A549 (cell line): ENCODE data around the gene PDPN. TPM values are rescaled to one million over a fixed set of nuclear protein-coding genes. Genes with fewer than 3 reads are reported as not detected.

Experiments used
- ATAC-seq, 2 experiments: fragments of 200-7000 bp in 1 of 2; fragments of >200 bp in 1 of 2; cut with Nextera tagmentation in 1 of 2; cut with Tn5 transposase in 1 of 2; 3 replicates each; pipeline versions ENCODE4 v1.8.0 to v1.9.1; 2018 to 2020; ENCODE audit warnings: mild to moderate bottlenecking in 1 of 2, moderate library complexity in 1 of 2
- CTCF ChIA-PET: fragments of 300-600 bp; sonication (Branson Sonifier 250); formaldehyde crosslinking; extraction: SDS; loops from one replicate; lab custom pipeline; 2021; ENCODE audit warnings: antibody characterized with exemption, inconsistent platforms; lab: Yijun Ruan, JAX
- POLR2A ChIA-PET: fragments of 350-600 bp; formaldehyde crosslinking; extraction: SDS; loops from one replicate; lab custom pipeline; 2021; ENCODE audit warnings: antibody characterized with exemption, inconsistent platforms; lab: Yijun Ruan, JAX
- DNase-seq, 2 experiments: peaks; one replicate each; pipeline versions ENCODE4 v3.0.0 to v3.0.0-alpha.2; 2011 to 2016; ENCODE audit warnings: low read depth in 1 of 2, low spot score in 1 of 2
- FAIRE-seq: peaks from 2 replicates; lab custom pipeline; 2011; peaks lifted over from hg19 to GRCh38; lab: Jason Lieb, UNC
- H3K27ac ChIP-seq, 2 experiments: fragments of >200 bp; sonication (Bioruptor Twin); formaldehyde crosslinking; 3 replicates each; pipeline ENCODE4 v1.5.1; 2016 to 2017
- H3K4me1 ChIP-seq: fragments of >200 bp; sonication (Bioruptor Twin); formaldehyde crosslinking; 3 replicates; pipeline ENCODE4 v1.6.1; 2016
- H3K4me2 ChIP-seq: fragments of >200 bp; sonication (Bioruptor Twin); formaldehyde crosslinking; 3 replicates; pipeline ENCODE4 v1.6.1; 2016
- H3K4me3 ChIP-seq: fragments of >200 bp; sonication (Bioruptor Twin); formaldehyde crosslinking; 3 replicates; pipeline ENCODE4 v1.5.1; 2016
- H3K9me3 ChIP-seq: fragments of >200 bp; sonication (Bioruptor Twin); formaldehyde crosslinking; 3 replicates; pipeline ENCODE4 v1.6.1; 2016
- CBX8 ChIP-seq: fragments of 200-600 bp; sonication (generic); IDR thresholded peaks from 2 replicates; pipeline ENCODE4 v1.6.1; 2016
- CHD2 ChIP-seq: fragments of 150-350 bp; IDR thresholded peaks from 2 replicates; pipeline ENCODE4 v1.6.1; 2014; ENCODE audit warnings: low read length; ENCODE audit not compliant: partially characterized antibody
- CHD4 ChIP-seq: fragments of 200-600 bp; sonication (generic); IDR thresholded peaks from 2 replicates; pipeline ENCODE4 v1.6.1; 2016; ENCODE audit warnings: antibody characterized with exemption, mild to moderate bottlenecking, borderline replicate concordance
- FOSB ChIP-seq: fragments of 250-450 bp; sonication (Bioruptor Pico); IDR thresholded peaks from 2 replicates; pipeline ENCODE4 v1.5.0; 2020; ENCODE audit warnings: mild to moderate bottlenecking, moderate library complexity
- GATA3 ChIP-seq: IDR thresholded peaks from 2 replicates; pipeline ENCODE4 v1.6.1; 2012; ENCODE audit warnings: borderline replicate concordance
- HDAC2 ChIP-seq: fragments of 200-600 bp; sonication (generic); IDR thresholded peaks from 2 replicates; pipeline ENCODE4 v1.6.1; 2016
- HOXA7 ChIP-seq: fragments of 250-450 bp; sonication (Bioruptor Pico); IDR thresholded peaks from 2 replicates; pipeline ENCODE4 v1.5.0; 2020; ENCODE audit warnings: mild to moderate bottlenecking, moderate library complexity
- HOXB13 ChIP-seq: fragments of 250-450 bp; sonication (Bioruptor Pico); IDR thresholded peaks from 2 replicates; pipeline ENCODE4 v1.5.0; 2020; ENCODE audit warnings: low read depth, mild to moderate bottlenecking, moderate library complexity
- JUN ChIP-seq, 2 experiments: fragments of >200 bp; sonication (Bioruptor Twin); formaldehyde crosslinking; IDR thresholded peaks; 2 replicates in 1 of 2; 3 replicates in 1 of 2; pipeline ENCODE4 v1.6.1; 2016 to 2017
- JUNB ChIP-seq: fragments of >200 bp; sonication (Bioruptor Twin); formaldehyde crosslinking; IDR thresholded peaks from 2 replicates; pipeline ENCODE4 v1.6.1; 2016
- KDM5A ChIP-seq: fragments of 200-600 bp; sonication (generic); IDR thresholded peaks from 2 replicates; pipeline ENCODE4 v1.6.1; 2016; ENCODE audit warnings: antibody characterized with exemption, mild to moderate bottlenecking
- NPAS2 ChIP-seq: fragments of 250-450 bp; sonication (Bioruptor Pico); IDR thresholded peaks from 2 replicates; pipeline ENCODE4 v1.8.0; 2022; ENCODE audit warnings: mild to moderate bottlenecking, moderate library complexity, borderline replicate concordance
- NR3C1 ChIP-seq: fragments of >200 bp; sonication (Bioruptor Twin); formaldehyde crosslinking; IDR thresholded peaks from 3 replicates; pipeline ENCODE4 v1.6.1; 2017
- PHF8 ChIP-seq: fragments of 200-600 bp; sonication (generic); IDR thresholded peaks from 2 replicates; pipeline ENCODE4 v1.6.1; 2016; ENCODE audit warnings: low read depth, mild to moderate bottlenecking, antibody characterized with exemption, moderate library complexity, borderline replicate concordance
- POLR2A ChIP-seq: IDR thresholded peaks from 2 replicates; pipeline ENCODE4 v1.6.1; 2012; ENCODE audit warnings: mild to moderate bottlenecking, low read length
- POLR2AphosphoS2 ChIP-seq: conservative IDR thresholded peaks from 2 replicates; pipeline ENCODE4 v1.6.1; 2012; ENCODE audit warnings: low read length, improper control_type of control experiment, inconsistent platforms
- RAD21 ChIP-seq, 2 experiments: fragments of >200 bp in 1 of 2; sonication (Bioruptor Twin) in 1 of 2; formaldehyde crosslinking in 1 of 2; IDR thresholded peaks in 1 of 2; conservative IDR thresholded peaks in 1 of 2; 2 replicates in 1 of 2; 3 replicates in 1 of 2; pipeline ENCODE4 v1.6.1; 2012 to 2018; ENCODE audit warnings: inconsistent platforms in 1 of 2
- RARB ChIP-seq: fragments of 250-450 bp; sonication (Bioruptor Pico); IDR thresholded peaks from 2 replicates; pipeline ENCODE4 v1.8.0; 2021; ENCODE audit warnings: mild to moderate bottlenecking, moderate library complexity
- RCOR1 ChIP-seq: fragments of 150-350 bp; IDR thresholded peaks from 2 replicates; pipeline ENCODE4 v1.6.1; 2014; ENCODE audit warnings: antibody characterized with exemption, low read length, low read depth
- RNF2 ChIP-seq: fragments of 200-600 bp; sonication (generic); IDR thresholded peaks from 2 replicates; pipeline ENCODE4 v1.6.1; 2016; ENCODE audit warnings: low read depth, mild to moderate bottlenecking, antibody characterized with exemption, moderate library complexity, borderline replicate concordance
- SREBF2 ChIP-seq: fragments of 450-650 bp; IDR thresholded peaks from 2 replicates; pipeline ENCODE4 v1.6.1; 2014; ENCODE audit warnings: mild to moderate bottlenecking, moderate library complexity
- TP53 ChIP-seq: fragments of 250-450 bp; sonication (Bioruptor Pico); IDR thresholded peaks from 2 replicates; pipeline ENCODE4 v1.5.0; 2021; ENCODE audit warnings: mild to moderate bottlenecking, moderate library complexity
- ZSCAN20 ChIP-seq: fragments of 250-450 bp; sonication (Bioruptor Pico); IDR thresholded peaks from 2 replicates; pipeline ENCODE4 v1.8.0; 2022; ENCODE audit warnings: mild to moderate bottlenecking, moderate library complexity
- WGBS: methylation state at CpG from one replicate; pipeline ENCODE4 v1.1.6; 2017; ENCODE audit errors: missing lambda C conversion rate; 5-methylcytosine and 5-hydroxymethylcytosine counted together
- polyA plus RNA-seq, 4 experiments: library from polyadenylated mRNA; depleted of rRNA in 3 of 4; stranded (reverse); fragments of >200 nt; fragmentation: RNase III in 1 of 4; extraction: RNeasy Plus Mini Kit Qiagen cat#74134 plus additional on column Dnase treatment in 1 of 4; gene quantifications; 2 replicates in 3 of 4; 3 replicates in 1 of 4; pipeline ENCODE4 v1.2.3, GENCODE V29; 2011 to 2017
- TF ChIP-seq, protein P1 (sequence below): IDR thresholded peaks from 2 replicates; pipeline ENCODE4 v1.6.1; 2012
- TF ChIP-seq, protein P2 (sequence below): fragments of 450-650 bp; IDR thresholded peaks from 2 replicates; pipeline ENCODE4 v1.6.1; 2014; ENCODE audit warnings: antibody characterized with exemption
- TF ChIP-seq, protein P3 (sequence below): fragments of 250-450 bp; sonication (Bioruptor Pico); IDR thresholded peaks from 2 replicates; pipeline ENCODE4 v1.5.0; 2020; ENCODE audit warnings: low read depth, mild to moderate bottlenecking, moderate library complexity
- TF ChIP-seq, protein P4 (sequence below): fragments of 250-450 bp; sonication (Bioruptor Pico); IDR thresholded peaks from 2 replicates; pipeline ENCODE4 v1.5.0; 2021; ENCODE audit warnings: mild to moderate bottlenecking, moderate library complexity, borderline replicate concordance

The PDPN gene
- polyA plus RNA-seq, 2 of the 4 experiments (the other 2 are of a cell fraction), result not detected

DNA sequence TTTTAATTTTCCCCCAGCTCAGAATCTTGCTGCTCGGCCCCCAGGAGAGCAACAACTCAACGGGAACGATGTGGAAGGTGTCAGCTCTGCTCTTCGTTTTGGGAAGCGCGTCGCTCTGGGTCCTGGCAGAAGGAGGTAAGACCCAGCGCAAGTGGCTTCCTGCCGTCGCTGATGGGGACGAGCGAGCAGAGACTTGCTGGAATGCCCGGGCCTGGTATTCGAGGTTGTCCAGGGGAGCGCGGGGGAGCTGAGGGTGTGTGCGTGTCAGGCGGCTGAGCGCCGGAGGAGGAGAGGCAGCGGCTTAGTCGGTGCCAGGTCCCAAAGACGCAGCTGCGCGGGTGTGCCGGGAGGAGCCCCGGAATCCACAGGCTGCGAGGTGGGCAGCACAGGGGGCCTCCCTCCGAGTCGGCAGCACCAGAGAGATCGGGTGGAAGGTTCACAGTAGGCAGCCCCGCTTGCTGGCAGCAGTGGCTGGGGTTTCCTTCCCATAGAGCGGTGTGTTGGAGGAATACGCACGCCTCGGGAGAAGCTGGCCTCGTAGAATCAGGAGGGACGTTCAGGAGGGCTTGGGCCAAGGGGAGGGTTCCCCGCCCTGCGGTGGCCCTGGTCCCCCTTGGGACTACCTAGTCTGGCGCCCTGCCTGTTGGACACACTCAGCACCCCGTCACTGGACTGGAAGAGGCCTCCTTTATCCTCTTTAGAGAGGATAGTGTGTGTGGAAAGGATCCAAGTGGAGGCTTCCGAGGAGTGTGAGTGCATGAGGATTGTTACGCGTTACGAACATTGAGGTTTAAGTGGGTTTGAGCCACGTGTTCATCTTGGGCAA is 547 bp downstream of the PDPN start:
- Histone ChIP-seq H3K4me1 (no peaks in the 10 kb centered on the region), H3K4me3 (no peak overlapping the region), H3K27ac (no peak overlapping the region), H3K4me2 (no peak overlapping the region), H3K9me3 (no peaks in the 10 kb centered on the region)
- ATAC-seq (no peak), DNase-seq (no peak), FAIRE-seq (no peak)
- POLR2A ChIA-PET, result no interaction called here
- CTCF ChIA-PET, result no interaction called here
- WGBS, result 46% methylated on average over 37 of the region's 47 CpGs
- TF ChIP-seq POLR2AphosphoS2 (no peak), HOXA7 (no peak), ZSCAN20 (CRISPR knock-in tag) (no peak), SREBF2 (no peak), NPAS2 (CRISPR knock-in tag) (no peak), HDAC2 (no peak), CHD2 (no peak), GATA3 (no peak)
- TF ChIP-seq, protein P1, sequence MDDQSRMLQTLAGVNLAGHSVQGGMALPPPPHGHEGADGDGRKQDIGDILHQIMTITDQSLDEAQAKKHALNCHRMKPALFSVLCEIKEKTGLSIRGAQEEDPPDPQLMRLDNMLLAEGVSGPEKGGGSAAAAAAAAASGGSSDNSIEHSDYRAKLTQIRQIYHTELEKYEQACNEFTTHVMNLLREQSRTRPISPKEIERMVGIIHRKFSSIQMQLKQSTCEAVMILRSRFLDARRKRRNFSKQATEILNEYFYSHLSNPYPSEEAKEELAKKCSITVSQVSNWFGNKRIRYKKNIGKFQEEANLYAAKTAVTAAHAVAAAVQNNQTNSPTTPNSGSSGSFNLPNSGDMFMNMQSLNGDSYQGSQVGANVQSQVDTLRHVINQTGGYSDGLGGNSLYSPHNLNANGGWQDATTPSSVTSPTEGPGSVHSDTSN, result no peak
- TF ChIP-seq, protein P2, sequence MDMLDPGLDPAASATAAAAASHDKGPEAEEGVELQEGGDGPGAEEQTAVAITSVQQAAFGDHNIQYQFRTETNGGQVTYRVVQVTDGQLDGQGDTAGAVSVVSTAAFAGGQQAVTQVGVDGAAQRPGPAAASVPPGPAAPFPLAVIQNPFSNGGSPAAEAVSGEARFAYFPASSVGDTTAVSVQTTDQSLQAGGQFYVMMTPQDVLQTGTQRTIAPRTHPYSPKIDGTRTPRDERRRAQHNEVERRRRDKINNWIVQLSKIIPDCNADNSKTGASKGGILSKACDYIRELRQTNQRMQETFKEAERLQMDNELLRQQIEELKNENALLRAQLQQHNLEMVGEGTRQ, result no peak

DNA sequence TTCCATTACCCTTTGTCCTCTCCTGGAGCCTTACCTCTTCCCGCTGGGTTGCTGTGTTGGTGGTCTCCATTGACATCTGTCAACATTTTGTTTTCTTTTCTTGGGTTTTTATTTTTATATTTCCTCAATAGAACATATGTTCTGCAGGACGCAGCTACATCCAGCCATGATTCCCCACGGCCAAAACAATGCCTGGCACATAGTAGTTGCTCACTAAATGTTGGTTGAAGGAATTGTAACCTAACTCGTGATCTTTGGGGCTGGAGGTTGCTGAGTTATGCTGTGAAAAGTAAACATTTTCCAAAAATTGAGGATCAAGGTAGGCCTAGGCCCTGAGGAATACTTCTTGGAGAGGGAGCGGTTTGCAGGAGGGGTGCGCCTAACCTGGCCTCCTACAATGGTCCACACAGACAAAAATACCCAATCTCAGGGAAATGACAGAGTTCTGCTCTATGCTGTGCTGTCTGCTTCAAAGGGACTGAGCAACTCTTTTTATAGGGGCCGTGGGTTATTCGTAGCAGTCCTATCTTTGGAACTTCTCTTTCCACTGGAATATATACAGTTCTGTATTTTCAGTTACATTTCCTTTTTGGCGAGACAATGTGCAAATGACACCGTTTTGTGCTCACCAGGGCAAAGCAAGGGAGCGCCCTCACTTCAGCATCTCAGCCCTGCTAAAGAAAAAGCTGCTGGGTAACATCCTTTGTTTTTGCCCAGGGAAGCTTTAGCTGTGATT is 1.4 kb downstream of the PDPN start:
- Histone ChIP-seq H3K4me2 (no peak overlapping the region), H3K4me1 (no peaks in the 10 kb centered on the region), H3K4me3 (no peak overlapping the region), H3K27ac (no peak overlapping the region), H3K9me3 (no peaks in the 10 kb centered on the region)
- ATAC-seq (no peak), DNase-seq (no peak), FAIRE-seq (no peak)
- POLR2A ChIA-PET, result no interaction called here
- whole genome bisulfite sequencing, result 38% methylated on average over 11 of the region's 11 CpGs
- TF ChIP-seq FOSB (CRISPR knock-in tag) (no peak), POLR2A (no peak), CHD4 (no peak)
- TF ChIP-seq, protein P2, result no peak
- TF ChIP-seq, protein P3, sequence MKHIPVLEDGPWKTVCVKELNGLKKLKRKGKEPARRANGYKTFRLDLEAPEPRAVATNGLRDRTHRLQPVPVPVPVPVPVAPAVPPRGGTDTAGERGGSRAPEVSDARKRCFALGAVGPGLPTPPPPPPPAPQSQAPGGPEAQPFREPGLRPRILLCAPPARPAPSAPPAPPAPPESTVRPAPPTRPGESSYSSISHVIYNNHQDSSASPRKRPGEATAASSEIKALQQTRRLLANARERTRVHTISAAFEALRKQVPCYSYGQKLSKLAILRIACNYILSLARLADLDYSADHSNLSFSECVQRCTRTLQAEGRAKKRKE (CRISPR knock-in tag), result no peak
- TF ChIP-seq, all 56 proteins: peak for 0
- CTCF ChIA-PET, result no interaction called here

DNA sequence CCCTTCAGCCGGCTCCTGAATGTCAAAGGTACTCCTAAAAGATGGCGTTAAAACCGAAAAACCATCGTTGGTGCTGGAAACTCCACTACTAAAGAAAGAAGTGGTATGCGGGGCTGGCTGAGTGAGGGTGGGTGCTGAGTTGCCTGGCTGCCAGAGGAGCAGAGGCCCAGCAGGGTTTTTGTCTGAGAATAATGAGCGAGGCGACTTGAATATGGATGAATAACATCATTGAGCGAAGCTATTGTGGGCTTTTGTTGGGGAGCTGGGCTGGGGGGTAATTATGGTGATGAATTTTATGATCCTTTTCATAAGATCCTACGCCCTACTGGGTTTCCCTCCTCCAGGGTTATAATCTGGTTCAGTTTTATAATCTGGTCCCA is 2.0 kb downstream of the PDPN start:
- no peak for DNase-seq
- Histone ChIP-seq H3K9me3 (no peaks in the 10 kb centered on the region), H3K4me3 (no peak overlapping the region), H3K4me1 (no peaks in the 10 kb centered on the region), H3K4me2 (no peak overlapping the region), H3K27ac (no peak overlapping the region)
- no peak for FAIRE-seq
- CTCF ChIA-PET, result no interaction called here
- ATAC-seq, result no peak
- POLR2A ChIA-PET, result no interaction called here
- 52% methylated on average over 9 of the region's 9 CpGs for WGBS
- TF ChIP-seq CBX8 (no peak), KDM5A (no peak), JUN (IDR thresholded peaks at IDR 0.05) (no peak), PHF8 (no peak), JUNB (no peak), TP53 (no peak), RAD21 (conservative IDR thresholded peaks at IDR 0.05 in 1 of 2, IDR thresholded peaks at IDR 0.05 in 1 of 2) (no peak), RCOR1 (no peak), RARB (no peak), RNF2 (no peak), GATA3 (no peak), NR3C1 (no peak), HOXB13 (CRISPR knock-in tag) (no peak), HOXA7 (no peak)
- TF ChIP-seq, protein P4, sequence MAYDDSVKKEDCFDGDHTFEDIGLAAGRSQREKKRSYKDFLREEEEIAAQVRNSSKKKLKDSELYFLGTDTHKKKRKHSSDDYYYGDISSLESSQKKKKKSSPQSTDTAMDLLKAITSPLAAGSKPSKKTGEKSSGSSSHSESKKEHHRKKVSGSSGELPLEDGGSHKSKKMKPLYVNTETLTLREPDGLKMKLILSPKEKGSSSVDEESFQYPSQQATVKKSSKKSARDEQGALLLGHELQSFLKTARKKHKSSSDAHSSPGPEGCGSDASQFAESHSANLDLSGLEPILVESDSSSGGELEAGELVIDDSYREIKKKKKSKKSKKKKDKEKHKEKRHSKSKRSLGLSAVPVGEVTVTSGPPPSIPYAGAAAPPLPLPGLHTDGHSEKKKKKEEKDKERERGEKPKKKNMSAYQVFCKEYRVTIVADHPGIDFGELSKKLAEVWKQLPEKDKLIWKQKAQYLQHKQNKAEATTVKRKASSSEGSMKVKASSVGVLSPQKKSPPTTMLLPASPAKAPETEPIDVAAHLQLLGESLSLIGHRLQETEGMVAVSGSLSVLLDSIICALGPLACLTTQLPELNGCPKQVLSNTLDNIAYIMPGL, result no peak
- TF ChIP-seq, protein P3 (CRISPR knock-in tag), result no peak
